Measurements from ENCODE around the gene MBD5.

- TF ChIP-seq GABPA (IDR thresholded peaks at IDR 0.05; ENCODE audit: low read depth), result no peak
- no peak for TF ChIP-seq POLR2AphosphoS5 (IDR thresholded peaks at IDR 0.05; ENCODE audit: low read depth, low read length)
- TF ChIP-seq EZH2phosphoT487 (IDR thresholded peaks at IDR 0.05; ENCODE audit: borderline replicate concordance, low read depth), result no peak
- TF ChIP-seq CHD2 (IDR thresholded peaks at IDR 0.05; ENCODE audit: low read length, partially characterized antibody), result no peak
- no peak for TF ChIP-seq CTCF (IDR thresholded peaks at IDR 0.05)
- no peak for TF ChIP-seq MEF2A (IDR thresholded peaks at IDR 0.05; ENCODE audit: borderline replicate concordance, low read depth)
- no peak for TF ChIP-seq JUND (IDR thresholded peaks at IDR 0.05)
- TF ChIP-seq, protein P1, sequence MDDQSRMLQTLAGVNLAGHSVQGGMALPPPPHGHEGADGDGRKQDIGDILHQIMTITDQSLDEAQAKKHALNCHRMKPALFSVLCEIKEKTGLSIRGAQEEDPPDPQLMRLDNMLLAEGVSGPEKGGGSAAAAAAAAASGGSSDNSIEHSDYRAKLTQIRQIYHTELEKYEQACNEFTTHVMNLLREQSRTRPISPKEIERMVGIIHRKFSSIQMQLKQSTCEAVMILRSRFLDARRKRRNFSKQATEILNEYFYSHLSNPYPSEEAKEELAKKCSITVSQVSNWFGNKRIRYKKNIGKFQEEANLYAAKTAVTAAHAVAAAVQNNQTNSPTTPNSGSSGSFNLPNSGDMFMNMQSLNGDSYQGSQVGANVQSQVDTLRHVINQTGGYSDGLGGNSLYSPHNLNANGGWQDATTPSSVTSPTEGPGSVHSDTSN (IDR thresholded peaks at IDR 0.05), result no peak
- no peak for TF ChIP-seq ZBTB33 (IDR thresholded peaks at IDR 0.05; ENCODE audit: borderline replicate concordance, low read depth)
- TF ChIP-seq GATA2 (CRISPR knock-in tag; IDR thresholded peaks at IDR 0.05), result no peak
- no peak for TF ChIP-seq NRF1 (IDR thresholded peaks at IDR 0.05; ENCODE audit: low read depth, low read length)
- TF ChIP-seq, protein P2, sequence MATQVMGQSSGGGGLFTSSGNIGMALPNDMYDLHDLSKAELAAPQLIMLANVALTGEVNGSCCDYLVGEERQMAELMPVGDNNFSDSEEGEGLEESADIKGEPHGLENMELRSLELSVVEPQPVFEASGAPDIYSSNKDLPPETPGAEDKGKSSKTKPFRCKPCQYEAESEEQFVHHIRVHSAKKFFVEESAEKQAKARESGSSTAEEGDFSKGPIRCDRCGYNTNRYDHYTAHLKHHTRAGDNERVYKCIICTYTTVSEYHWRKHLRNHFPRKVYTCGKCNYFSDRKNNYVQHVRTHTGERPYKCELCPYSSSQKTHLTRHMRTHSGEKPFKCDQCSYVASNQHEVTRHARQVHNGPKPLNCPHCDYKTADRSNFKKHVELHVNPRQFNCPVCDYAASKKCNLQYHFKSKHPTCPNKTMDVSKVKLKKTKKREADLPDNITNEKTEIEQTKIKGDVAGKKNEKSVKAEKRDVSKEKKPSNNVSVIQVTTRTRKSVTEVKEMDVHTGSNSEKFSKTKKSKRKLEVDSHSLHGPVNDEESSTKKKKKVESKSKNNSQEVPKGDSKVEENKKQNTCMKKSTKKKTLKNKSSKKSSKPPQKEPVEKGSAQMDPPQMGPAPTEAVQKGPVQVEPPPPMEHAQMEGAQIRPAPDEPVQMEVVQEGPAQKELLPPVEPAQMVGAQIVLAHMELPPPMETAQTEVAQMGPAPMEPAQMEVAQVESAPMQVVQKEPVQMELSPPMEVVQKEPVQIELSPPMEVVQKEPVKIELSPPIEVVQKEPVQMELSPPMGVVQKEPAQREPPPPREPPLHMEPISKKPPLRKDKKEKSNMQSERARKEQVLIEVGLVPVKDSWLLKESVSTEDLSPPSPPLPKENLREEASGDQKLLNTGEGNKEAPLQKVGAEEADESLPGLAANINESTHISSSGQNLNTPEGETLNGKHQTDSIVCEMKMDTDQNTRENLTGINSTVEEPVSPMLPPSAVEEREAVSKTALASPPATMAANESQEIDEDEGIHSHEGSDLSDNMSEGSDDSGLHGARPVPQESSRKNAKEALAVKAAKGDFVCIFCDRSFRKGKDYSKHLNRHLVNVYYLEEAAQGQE (IDR thresholded peaks at IDR 0.05; ENCODE audit: low read depth, low read length), result no peak
- TF ChIP-seq, protein P3, sequence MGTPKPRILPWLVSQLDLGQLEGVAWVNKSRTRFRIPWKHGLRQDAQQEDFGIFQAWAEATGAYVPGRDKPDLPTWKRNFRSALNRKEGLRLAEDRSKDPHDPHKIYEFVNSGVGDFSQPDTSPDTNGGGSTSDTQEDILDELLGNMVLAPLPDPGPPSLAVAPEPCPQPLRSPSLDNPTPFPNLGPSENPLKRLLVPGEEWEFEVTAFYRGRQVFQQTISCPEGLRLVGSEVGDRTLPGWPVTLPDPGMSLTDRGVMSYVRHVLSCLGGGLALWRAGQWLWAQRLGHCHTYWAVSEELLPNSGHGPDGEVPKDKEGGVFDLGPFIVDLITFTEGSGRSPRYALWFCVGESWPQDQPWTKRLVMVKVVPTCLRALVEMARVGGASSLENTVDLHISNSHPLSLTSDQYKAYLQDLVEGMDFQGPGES (IDR thresholded peaks at IDR 0.05; ENCODE audit: low read depth, low read length), result no peak
Measured at GRCh38 chr2:148022882-148023281, 2.0 kb downstream of the MBD5 start.

Data from SK-N-SH (cell line).